Right hindlimb (tissue), 1 donor: ENCODE data around the gene MACROD2.
"Not testable (repeated sequence)": the region's sequence is repeated elsewhere in the genome, so short reads cannot be mapped to it uniquely, and the experiment has no call there.

Experiments
- DNase-seq: peaks from one replicate; pipeline ENCODE4 v3.0.0-alpha.2; 2018

MACROD2 gene

GRCh38 chr20:14889496-14890255 is 894.4 kb downstream of the MACROD2 start:
- DNase-seq = no peak

GRCh38 chr20:14890713-14891112 is 895.4 kb downstream of the MACROD2 start:
- no peak for DNase-seq

- no peak for DNase-seq
Measured at GRCh38 chr20:14892782-14893181, 897.5 kb downstream of the MACROD2 start.

GRCh38 chr20:14896569-14896968 is 901.3 kb downstream of the MACROD2 start:
- DNase-seq = no peak

GRCh38 chr20:14897608-14898007 is 902.3 kb downstream of the MACROD2 start:
- DNase-seq = no peak

GRCh38 chr20:14902432-14903089 is 907.2 kb downstream of the MACROD2 start:
- no peak for DNase-seq

GRCh38 chr20:14906908-14907434 is 911.7 kb downstream of the MACROD2 start:
- DNase-seq = no peak

- DNase-seq = no peak
Measured at GRCh38 chr20:14910126-14910525, 914.8 kb downstream of the MACROD2 start.

- DNase-seq = peak; percentile 32
Measured at GRCh38 chr20:14913896-14914620, 918.7 kb downstream of the MACROD2 start.

- DNase-seq = no peak
Measured at GRCh38 chr20:14914633-14915032, 919.3 kb downstream of the MACROD2 start.

GRCh38 chr20:14915356-14915755 is 920.0 kb downstream of the MACROD2 start:
- DNase-seq = no peak

- no peak for DNase-seq
Measured at GRCh38 chr20:14916360-14916920, 921.1 kb downstream of the MACROD2 start.

GRCh38 chr20:14918281-14918680 is 923.0 kb downstream of the MACROD2 start:
- no peak for DNase-seq

GRCh38 chr20:14918976-14919375 is 923.7 kb downstream of the MACROD2 start:
- no peak for DNase-seq

- no peak for DNase-seq
Measured at GRCh38 chr20:14919501-14920081, 924.3 kb downstream of the MACROD2 start.

GRCh38 chr20:14921513-14921912 is 926.2 kb downstream of the MACROD2 start:
- peak; percentile 63 for DNase-seq

- no peak for DNase-seq
Measured at GRCh38 chr20:14922503-14923267, 927.4 kb downstream of the MACROD2 start.

GRCh38 chr20:14924433-14924832 is 929.1 kb downstream of the MACROD2 start:
- DNase-seq = no peak

- no peak for DNase-seq
Measured at GRCh38 chr20:14925300-14925699, 930.0 kb downstream of the MACROD2 start.

GRCh38 chr20:14926436-14926835 is 931.1 kb downstream of the MACROD2 start:
- not testable (repeated sequence) for DNase-seq

GRCh38 chr20:14928083-14928482 is 932.8 kb downstream of the MACROD2 start:
- DNase-seq = no peak

- no peak for DNase-seq
Measured at GRCh38 chr20:14929388-14929787, 934.1 kb downstream of the MACROD2 start.
